ENCODE data around the gene ST7. TPM values are rescaled to one million over a fixed set of nuclear protein-coding genes. Genes with fewer than 3 reads are reported as not detected.

The ST7 gene
- total RNA-seq, 1 experiment from 2014 or later = 19.6 TPM

GRCh38 chr7:117067340-117067739, 114.0 kb downstream of the ST7 start:
- Histone ChIP-seq H3K4me3 (ENCODE audit: low read depth in 2 of 2, low read length in 2 of 2) (no peak overlapping the region), H3K9me3 (ENCODE audit: control insufficient read depth, insufficient read depth, low read depth, low read length) (no peaks in the 10 kb centered on the region), H3K4me1 (ENCODE audit: control insufficient read depth, insufficient read depth, low read length) (no peaks in the 10 kb centered on the region; the same call in 1 of the 2 replicates), H3K27ac (ENCODE audit: low read length) (no peak overlapping the region), H3K27me3 (ENCODE audit: control insufficient read depth, insufficient read depth, low read length) (no peaks in the 10 kb centered on the region), H3K36me3 (ENCODE audit: control insufficient read depth, insufficient read depth, low read length) (no peaks in the 10 kb centered on the region)
- ChIA-PET POLR2A (no interaction called here), CTCF (no interaction called here)
- ATAC-seq (no peak), DNase-seq (ENCODE audit: low read depth, low spot score) (no peak)
- no TSS peak for BruUV-seq (replicated peaks)
- in situ Hi-C loops (cut with HindIII; ENCODE audit: low pct_unique_long_range_greater_than_20kb, low sequenced_read_pairs) (no loop called here), intact Hi-C loops (cut with micrococcal nuclease; ENCODE audit: unreplicated experiment) (no loop called here)
- TF ChIP-seq POLR2AphosphoS5 (IDR thresholded peaks at IDR 0.05; ENCODE audit: low read depth, low read length) = no peak
- no peak for TF ChIP-seq CTCF (IDR thresholded peaks at IDR 0.05)
- TF ChIP-seq SIN3A (IDR thresholded peaks at IDR 0.05; ENCODE audit: borderline replicate concordance, insufficient read depth, low read depth, low read length) = no peak
- no peak for TF ChIP-seq REST (IDR thresholded peaks at IDR 0.05; ENCODE audit: insufficient read depth in 1 of 2, low read depth in 2 of 2, low read length in 1 of 2)
- no peak for TF ChIP-seq TCF7L2 (IDR thresholded peaks at IDR 0.05; ENCODE audit: low read depth, low read length)

- in situ Hi-C loops (cut with HindIII; ENCODE audit: low pct_unique_long_range_greater_than_20kb, low sequenced_read_pairs) = no loop called here
- CTCF ChIA-PET = no interaction called here
- Histone ChIP-seq H3K9me3 (ENCODE audit: control insufficient read depth, insufficient read depth, low read depth, low read length) (no peaks in the 10 kb centered on the region), H3K27ac (ENCODE audit: low read length) (no peak overlapping the region), H3K4me3 (ENCODE audit: low read depth in 2 of 2, low read length in 2 of 2) (no peak overlapping the region), H3K4me1 (ENCODE audit: control insufficient read depth, insufficient read depth, low read length) (peaks cover 2% of the 10 kb centered on the region; the same call in 1 of the 2 replicates), H3K27me3 (ENCODE audit: control insufficient read depth, insufficient read depth, low read length) (no peaks in the 10 kb centered on the region), H3K36me3 (ENCODE audit: control insufficient read depth, insufficient read depth, low read length) (no peaks in the 10 kb centered on the region)
- no peak for ATAC-seq
- no peak for DNase-seq (ENCODE audit: low read depth, low spot score)
- TF ChIP-seq TCF7L2 (IDR thresholded peaks at IDR 0.05; ENCODE audit: low read depth, low read length) (no peak), CTCF (IDR thresholded peaks at IDR 0.05) (no peak), POLR2AphosphoS5 (IDR thresholded peaks at IDR 0.05; ENCODE audit: low read depth, low read length) (no peak), SIN3A (IDR thresholded peaks at IDR 0.05; ENCODE audit: borderline replicate concordance, insufficient read depth, low read depth, low read length) (no peak), REST (IDR thresholded peaks at IDR 0.05; ENCODE audit: insufficient read depth in 1 of 2, low read depth in 2 of 2, low read length in 1 of 2) (no peak)
- BruUV-seq (replicated peaks) = no TSS peak
- intact Hi-C loops (cut with micrococcal nuclease; ENCODE audit: unreplicated experiment) = no loop called here
- POLR2A ChIA-PET = no interaction called here
Observed at GRCh38 chr7:117068511-117069145, 115.3 kb downstream of the ST7 start.

All from Panc1 (cell line).